Bronchial epithelial cell (primary cell): ENCODE measurements around the gene GRIFIN. TPM values are rescaled to one million over a fixed set of nuclear protein-coding genes. Genes with fewer than 3 reads are reported as not detected.
"Not testable (repeated sequence)": the region's sequence is repeated elsewhere in the genome, so short reads cannot be mapped to it uniquely, and the experiment has no call there.

Experiments used
- DNase-seq: peaks from one replicate; pipeline ENCODE4 v3.0.0-alpha.2; 2010; ENCODE audit warnings: low read depth
- FAIRE-seq: peaks from 2 replicates; lab custom pipeline; 2011; peaks lifted over from hg19 to GRCh38; lab: Jason Lieb, UNC
- H3K27me3 ChIP-seq: 2 replicates; pipeline ENCODE4 v1.5.1; 2011; ENCODE audit warnings: low read length; ENCODE audit not compliant: control insufficient read depth, insufficient read depth
- H3K36me3 ChIP-seq: 2 replicates; pipeline ENCODE4 v1.5.1; 2011; ENCODE audit warnings: low read length; ENCODE audit not compliant: control insufficient read depth, insufficient read depth
- H3K4me3 ChIP-seq: 2 replicates; pipeline ENCODE4 v1.5.1; 2011; ENCODE audit warnings: mild to moderate bottlenecking, low read depth, low read length, control low read depth
- CTCF ChIP-seq: IDR thresholded peaks from 2 replicates; pipeline ENCODE4 v1.5.1; 2011; ENCODE audit warnings: mild to moderate bottlenecking, moderate library complexity, low read length, control low read depth, inconsistent platforms; ENCODE audit not compliant: insufficient read depth, severe bottlenecking
- total RNA-seq: library from RNA; depleted of rRNA; stranded (reverse); fragments of >200 nt; gene quantifications from 2 replicates; pipeline ENCODE4 v1.2.1, GENCODE V29; 2014

Gene GRIFIN
- total RNA-seq, 1 donor from 2014 or later = not detected

GRCh38 chr7:2472739-2473138 is 3.5 kb downstream of the GRIFIN start:
- no peaks in the 10 kb centered on the region for H3K27me3 ChIP-seq
- DNase-seq (no peak), FAIRE-seq (no peak)
- no peak overlapping the region for H3K4me3 ChIP-seq
- H3K36me3 ChIP-seq = no peaks in the 10 kb centered on the region
- TF ChIP-seq CTCF = no peak

- TF ChIP-seq CTCF = no peak
- DNase-seq (peak; percentile 56), FAIRE-seq (no peak)
- Histone ChIP-seq H3K36me3 (no peaks in the 10 kb centered on the region), H3K4me3 (no peak overlapping the region), H3K27me3 (no peaks in the 10 kb centered on the region)
Measured at GRCh38 chr7:2471396-2471795, 4.8 kb downstream of the GRIFIN start.

- no peak for FAIRE-seq
- no peak for TF ChIP-seq CTCF
- no peaks in the 10 kb centered on the region for H3K36me3 ChIP-seq
- H3K4me3 ChIP-seq = no peak overlapping the region
- H3K27me3 ChIP-seq = no peaks in the 10 kb centered on the region
- peak; percentile 85 for DNase-seq
Measured at GRCh38 chr7:2471022-2471329, 5.2 kb downstream of the GRIFIN start.

- TF ChIP-seq CTCF = no peak
- no peak overlapping the region for H3K4me3 ChIP-seq
- FAIRE-seq (no peak), DNase-seq (no peak)
- no peaks in the 10 kb centered on the region for H3K36me3 ChIP-seq
- no peaks in the 10 kb centered on the region for H3K27me3 ChIP-seq
Measured at GRCh38 chr7:2470204-2471021, 5.8 kb downstream of the GRIFIN start.

- not testable (repeated sequence) for FAIRE-seq
Measured at GRCh38 chr7:2469460-2470203, 6.6 kb downstream of the GRIFIN start.

GRCh38 chr7:2468227-2468626 is 8.0 kb downstream of the GRIFIN start:
- FAIRE-seq = no peak
- DNase-seq = no peak
- no peaks in the 10 kb centered on the region for H3K27me3 ChIP-seq
- H3K36me3 ChIP-seq = no peaks in the 10 kb centered on the region
- TF ChIP-seq CTCF = no peak
- H3K4me3 ChIP-seq = no peak overlapping the region

More at GRCh38 chr7:2469460-2470203, 6.6 kb downstream of the GRIFIN start:
- not testable (repeated sequence) for DNase-seq, H3K4me3 ChIP-seq, H3K27me3 ChIP-seq, H3K36me3 ChIP-seq
